PC-3 (cell line): ENCODE results near the gene KREMEN2.

Source experiments
- CTCF ChIP-seq: fragments of 300-600 bp; sonication (generic); conservative IDR thresholded peaks from 2 replicates; pipeline ENCODE4 v1.5.1; 2017; ENCODE audit warnings: antibody characterized with exemption, low read depth, mild to moderate bottlenecking, low read length
- EZH2 ChIP-seq: fragments of 300-600 bp; sonication (generic); IDR thresholded peaks from one replicate; pipeline ENCODE4 v1.6.1; 2017; ENCODE audit warnings: antibody characterized with exemption, mild to moderate bottlenecking, low read length; ENCODE audit not compliant: unreplicated experiment
- EZH2phosphoT487 ChIP-seq: fragments of 300-600 bp; sonication (generic); IDR thresholded peaks from 2 replicates; pipeline ENCODE4 v1.6.1; 2018; ENCODE audit warnings: mild to moderate bottlenecking, antibody characterized with exemption, low read length, borderline replicate concordance

GRCh38 chr16:2971134-2971984, 7.3 kb downstream of the KREMEN2 start:
- TF ChIP-seq CTCF (no peak), EZH2 (no peak), EZH2phosphoT487 (no peak)
